ENCODE measurements around the gene EGR4.

Gene EGR4

GRCh38 chr2:73244580-73244979, 48.8 kb downstream of the EGR4 start:
- DNase-seq = no peak

- no peak for DNase-seq
Observed at GRCh38 chr2:73243884-73244570, 49.3 kb downstream of the EGR4 start.
